ENCODE results near the gene NDUFA7. TPM values are rescaled to one million over a fixed set of nuclear protein-coding genes. Genes with fewer than 3 reads are reported as not detected.
A peak's percentile ranks its signal among the peaks of the same experiment; 100 is the strongest.

The NDUFA7 gene
- total and polyA plus RNA-seq, 2 of the 13 experiments (the other 11 are each of a cell fraction or from before 2014, with no cell fraction given): 64.5 to 71.5 TPM

GRCh38 chr19:8307965-8308866, 13.0 kb downstream of the NDUFA7 start, which contains the start of gene CD320 (continued):
- TF ChIP-seq, protein P1, sequence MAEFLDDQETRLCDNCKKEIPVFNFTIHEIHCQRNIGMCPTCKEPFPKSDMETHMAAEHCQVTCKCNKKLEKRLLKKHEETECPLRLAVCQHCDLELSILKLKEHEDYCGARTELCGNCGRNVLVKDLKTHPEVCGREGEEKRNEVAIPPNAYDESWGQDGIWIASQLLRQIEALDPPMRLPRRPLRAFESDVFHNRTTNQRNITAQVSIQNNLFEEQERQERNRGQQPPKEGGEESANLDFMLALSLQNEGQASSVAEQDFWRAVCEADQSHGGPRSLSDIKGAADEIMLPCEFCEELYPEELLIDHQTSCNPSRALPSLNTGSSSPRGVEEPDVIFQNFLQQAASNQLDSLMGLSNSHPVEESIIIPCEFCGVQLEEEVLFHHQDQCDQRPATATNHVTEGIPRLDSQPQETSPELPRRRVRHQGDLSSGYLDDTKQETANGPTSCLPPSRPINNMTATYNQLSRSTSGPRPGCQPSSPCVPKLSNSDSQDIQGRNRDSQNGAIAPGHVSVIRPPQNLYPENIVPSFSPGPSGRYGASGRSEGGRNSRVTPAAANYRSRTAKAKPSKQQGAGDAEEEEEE (CRISPR knock-in tag; IDR thresholded peaks at IDR 0.05; ENCODE audit: borderline replicate concordance): no peak
- TF ChIP-seq XRCC5 (optimal IDR thresholded peaks at IDR 0.05; ENCODE audit: low read length) (peak; percentile 58), ZMYM4 (CRISPR knock-in tag; IDR thresholded peaks at IDR 0.05) (peak; percentile 68), GATA4 (IDR thresholded peaks at IDR 0.05; ENCODE audit: borderline replicate concordance, low read depth) (peak; percentile 56; the same call in 1 of the 2 replicates), ZBTB4 (CRISPR knock-in tag; IDR thresholded peaks at IDR 0.05; ENCODE audit: borderline replicate concordance) (no peak), ARID2 (CRISPR knock-in tag; IDR thresholded peaks at IDR 0.05; ENCODE audit: borderline replicate concordance) (no peak), U2AF2 (IDR thresholded peaks at IDR 0.05; ENCODE audit: low read depth, low read length) (no peak), IRF2 (CRISPR knock-in tag; IDR thresholded peaks at IDR 0.05) (0 out of 2 replicates have a peak, but pooled peaks have one; percentile 19), ZNF275 (CRISPR knock-in tag; IDR thresholded peaks at IDR 0.05; ENCODE audit: borderline replicate concordance) (peak; percentile 96; the same call in 1 of the 2 replicates), PLRG1 (conservative IDR thresholded peaks at IDR 0.05) (no peak), CREM (IDR thresholded peaks at IDR 0.05) (peak; percentile 19; the same call in 1 of the 2 replicates), CREM (CRISPR knock-in tag; IDR thresholded peaks at IDR 0.05) (no peak), MYNN (CRISPR knock-in tag; IDR thresholded peaks at IDR 0.05; ENCODE audit: low read depth) (peak; percentile 51; the same call in 1 of the 2 replicates), EP300 (IDR thresholded peaks at IDR 0.05; ENCODE audit: low read depth in 2 of 2, low read length in 2 of 2) (no peak), EP300 (CRISPR knock-in tag; IDR thresholded peaks at IDR 0.05; ENCODE audit: borderline replicate concordance) (no peak; the same call in 1 of the 2 replicates)
- TF ChIP-seq, protein P2, sequence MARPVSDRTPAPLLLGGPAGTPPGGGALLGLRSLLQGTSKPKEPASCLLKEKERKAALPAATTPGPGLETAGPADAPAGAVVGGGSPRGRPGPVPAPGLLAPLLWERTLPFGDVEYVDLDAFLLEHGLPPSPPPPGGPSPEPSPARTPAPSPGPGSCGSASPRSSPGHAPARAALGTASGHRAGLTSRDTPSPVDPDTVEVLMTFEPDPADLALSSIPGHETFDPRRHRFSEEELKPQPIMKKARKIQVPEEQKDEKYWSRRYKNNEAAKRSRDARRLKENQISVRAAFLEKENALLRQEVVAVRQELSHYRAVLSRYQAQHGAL (CRISPR knock-in tag; IDR thresholded peaks at IDR 0.05; ENCODE audit: not compliant biosample characterization): peak; percentile 93
- TF ChIP-seq, protein P3, sequence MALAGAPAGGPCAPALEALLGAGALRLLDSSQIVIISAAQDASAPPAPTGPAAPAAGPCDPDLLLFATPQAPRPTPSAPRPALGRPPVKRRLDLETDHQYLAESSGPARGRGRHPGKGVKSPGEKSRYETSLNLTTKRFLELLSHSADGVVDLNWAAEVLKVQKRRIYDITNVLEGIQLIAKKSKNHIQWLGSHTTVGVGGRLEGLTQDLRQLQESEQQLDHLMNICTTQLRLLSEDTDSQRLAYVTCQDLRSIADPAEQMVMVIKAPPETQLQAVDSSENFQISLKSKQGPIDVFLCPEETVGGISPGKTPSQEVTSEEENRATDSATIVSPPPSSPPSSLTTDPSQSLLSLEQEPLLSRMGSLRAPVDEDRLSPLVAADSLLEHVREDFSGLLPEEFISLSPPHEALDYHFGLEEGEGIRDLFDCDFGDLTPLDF (CRISPR knock-in tag; IDR thresholded peaks at IDR 0.05): peak; percentile 97
- TF ChIP-seq, protein P4, sequence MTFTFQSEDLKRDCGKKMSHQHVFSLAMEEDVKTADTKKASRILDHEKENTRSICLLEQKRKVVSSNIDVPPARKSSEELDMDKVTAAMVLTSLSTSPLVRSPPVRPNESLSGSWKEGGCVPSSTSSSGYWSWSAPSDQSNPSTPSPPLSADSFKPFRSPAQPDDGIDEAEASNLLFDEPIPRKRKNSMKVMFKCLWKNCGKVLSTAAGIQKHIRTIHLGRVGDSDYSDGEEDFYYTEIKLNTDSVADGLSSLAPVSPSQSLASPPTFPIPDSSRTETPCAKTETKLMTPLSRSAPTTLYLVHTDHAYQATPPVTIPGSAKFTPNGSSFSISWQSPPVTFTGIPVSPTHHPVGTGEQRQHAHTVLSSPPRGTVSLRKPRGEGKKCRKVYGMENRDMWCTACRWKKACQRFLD (CRISPR knock-in tag; IDR thresholded peaks at IDR 0.05; ENCODE audit: borderline replicate concordance): peak; percentile 88; the same call in 1 of the 2 replicates

Measured in HepG2 (cell line).